NCI-H345 (cell line): ENCODE measurements around the gene ACAD10.
"Not testable (repeated sequence)": the region's sequence is repeated elsewhere in the genome, so short reads cannot be mapped to it uniquely, and the experiment has no call there.

ENCODE experiments used
- DNase-seq: peaks from one replicate; lab custom pipeline; 2025; lab: John Stamatoyannopoulos, UW

ACAD10 gene

DNA sequence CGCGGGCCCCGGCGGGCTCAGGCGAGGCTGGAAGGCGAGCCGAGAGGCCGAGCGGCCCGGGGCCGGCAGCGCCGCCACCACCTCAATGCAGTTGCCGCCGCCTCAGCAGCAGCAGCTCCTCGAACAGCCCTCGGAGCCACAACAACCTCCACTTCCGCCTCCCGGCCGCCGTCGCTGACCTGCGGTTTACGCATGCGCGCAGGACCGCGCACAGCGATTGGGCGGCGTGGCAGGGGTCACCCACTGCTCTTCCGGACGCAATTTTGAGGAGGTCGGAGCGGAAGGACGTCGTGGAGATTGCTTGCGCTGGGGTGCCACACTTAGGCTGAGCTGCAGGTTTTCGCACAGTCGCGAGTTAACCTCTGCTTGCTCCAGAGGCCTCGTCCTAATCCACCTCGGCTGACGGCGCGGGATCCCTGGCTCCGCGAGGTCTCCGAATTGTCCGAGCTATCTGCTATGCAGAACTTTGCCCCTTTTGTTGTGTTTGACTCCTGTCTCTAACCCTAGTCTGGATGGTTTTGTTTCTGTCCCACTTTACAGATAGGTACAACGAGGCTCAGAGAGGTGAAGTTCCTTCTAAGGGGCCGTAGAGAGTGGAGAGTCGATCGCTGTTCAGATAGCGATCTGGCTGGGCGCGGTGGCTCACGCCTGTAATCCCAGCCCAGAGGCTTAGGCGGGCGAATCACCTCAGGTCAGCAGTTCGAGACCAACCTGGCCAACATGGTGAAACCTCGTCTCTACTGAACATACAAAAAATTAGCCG lies at the start of gene ACAD10, which contains the start of gene BRAP:
Gene ACAD10, plus strand, starts transcription at position 243 of the 763 bp plus-strand sequence. CDS start 6,657 bp downstream, outside the sequence.
Gene BRAP, minus strand, starts transcription at position 146 of the 763 bp plus-strand sequence. CDS start 164 bp downstream, outside the sequence.
- DNase-seq, result peak; percentile 90

DNA sequence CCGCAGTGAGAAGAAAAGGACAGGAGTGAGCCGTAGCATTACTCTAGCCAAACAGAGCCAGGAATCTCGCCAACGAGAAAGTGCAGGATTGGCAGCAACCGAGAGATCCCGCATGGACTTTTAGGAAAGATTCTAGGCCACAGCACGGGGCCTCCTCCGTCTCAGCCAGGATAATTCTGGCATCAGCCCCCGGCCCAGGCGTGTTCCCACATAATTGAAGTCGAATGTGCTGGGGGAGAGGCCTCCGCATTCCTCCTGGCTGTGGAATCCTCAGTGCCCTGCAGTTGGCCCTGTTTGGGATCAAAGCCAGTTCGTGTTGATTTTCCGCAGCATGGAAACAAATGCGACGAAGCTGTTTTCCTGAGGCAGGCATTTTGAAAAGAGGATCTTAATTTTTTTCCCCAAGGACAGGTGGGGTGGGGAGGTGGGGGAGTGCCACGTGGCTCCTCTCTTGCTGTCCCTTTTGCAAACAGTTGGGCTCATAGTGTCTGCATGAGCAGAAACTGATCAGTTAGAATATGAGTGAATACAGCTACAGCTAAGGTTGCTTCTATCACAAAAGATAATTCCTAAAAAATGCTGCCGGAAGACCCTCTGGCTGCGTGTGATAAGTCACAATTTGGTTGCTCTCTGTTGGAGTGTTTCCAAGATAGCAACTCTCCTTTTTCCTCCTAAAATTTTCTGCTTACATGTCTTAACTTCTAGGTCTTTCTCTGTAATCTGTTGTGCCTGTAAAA lies 49.5 kb upstream of the ACAD10 start:
- no peak for DNase-seq

DNA sequence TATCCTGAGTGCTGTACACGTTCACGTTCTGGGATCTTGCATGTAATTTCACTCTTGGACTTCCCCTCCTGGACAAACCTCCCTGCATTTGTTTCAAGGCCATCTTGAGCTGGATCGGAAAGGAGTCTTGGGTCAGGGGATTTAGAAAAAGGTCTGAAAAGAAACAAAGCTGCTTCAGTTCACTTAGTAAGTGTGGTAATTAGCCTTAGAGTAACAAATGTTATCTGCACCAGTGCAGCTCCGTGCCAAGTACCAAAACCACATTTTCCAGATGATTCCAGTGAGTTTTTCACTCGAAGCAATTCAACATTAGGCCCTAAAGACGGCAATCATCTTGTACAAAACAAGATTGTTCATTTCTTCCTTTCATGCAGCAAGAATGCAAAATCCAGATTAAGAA lies 47.3 kb upstream of the ACAD10 start:
- no peak for DNase-seq

DNA sequence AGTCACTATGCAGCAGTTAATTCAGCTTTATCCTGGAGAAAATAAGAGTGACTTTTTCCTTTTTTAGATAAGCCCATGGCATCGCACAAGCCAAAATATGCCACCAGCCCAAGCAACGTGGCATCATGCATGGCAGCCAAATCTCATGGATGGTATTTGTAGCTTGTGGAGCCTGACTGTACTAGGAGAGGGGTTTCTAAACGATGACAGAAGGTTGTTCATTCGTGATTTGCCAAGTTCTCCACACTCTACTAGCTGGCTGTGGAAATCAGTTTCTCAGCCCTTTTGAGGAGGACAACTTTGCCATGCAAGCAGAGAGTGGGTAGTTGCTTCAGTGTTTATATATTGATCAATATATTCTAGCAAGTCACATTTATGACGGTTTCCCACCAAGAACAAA lies 45.3 kb upstream of the ACAD10 start:
- no peak for DNase-seq

DNA sequence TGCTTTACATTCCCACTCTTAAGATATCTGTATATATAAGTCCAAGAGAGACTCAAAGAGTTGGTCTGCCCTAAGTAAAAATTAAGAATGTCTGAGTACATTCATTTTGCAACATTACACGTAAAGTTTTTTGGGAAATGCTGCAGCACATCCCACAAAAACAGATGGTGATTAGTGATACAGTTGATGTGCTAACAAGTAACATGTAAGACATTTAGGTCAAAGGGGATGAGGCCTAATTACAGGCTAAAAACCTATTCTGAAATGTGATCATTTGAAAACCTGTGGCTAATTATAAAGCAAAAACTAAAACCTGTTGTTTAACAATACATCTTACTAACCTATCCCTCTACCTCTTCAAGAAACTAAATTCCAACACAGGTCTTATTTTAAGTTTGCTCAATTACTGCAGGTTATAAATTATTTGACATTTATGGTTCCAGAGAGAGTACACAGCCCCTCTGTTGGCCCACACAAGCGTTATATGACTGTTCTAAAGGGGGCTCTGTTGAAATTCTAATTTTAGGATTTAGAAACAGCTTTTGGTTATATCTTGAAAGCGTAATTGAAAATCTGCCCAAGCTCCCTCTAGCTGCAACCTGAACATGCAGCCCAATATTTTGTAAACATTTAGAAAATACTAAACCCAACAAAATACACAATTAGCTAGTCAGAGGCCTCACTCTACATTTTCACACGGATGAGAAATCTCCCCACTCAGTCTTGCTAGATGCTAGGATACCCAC lies 43.0 kb upstream of the ACAD10 start:
- no peak for DNase-seq

DNA sequence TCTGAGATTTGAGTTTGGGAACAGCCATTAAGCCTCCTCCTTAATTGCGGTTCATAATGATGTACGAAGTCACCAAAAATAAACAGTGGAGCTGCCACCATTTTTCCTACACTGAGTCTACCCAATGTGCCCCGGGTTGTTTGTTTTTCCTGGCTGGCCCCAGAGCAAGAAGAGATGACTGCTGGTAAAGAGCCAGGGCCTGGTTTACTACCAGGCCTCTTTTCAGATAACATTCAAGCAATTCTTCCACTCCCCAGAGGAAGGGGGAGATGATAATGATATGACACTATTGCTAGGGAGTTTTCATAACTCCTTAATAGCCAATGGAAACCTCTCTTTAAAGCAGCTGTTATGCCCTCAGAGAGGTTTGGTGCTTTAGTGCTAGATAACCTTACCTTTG lies 42.4 kb upstream of the ACAD10 start:
- no peak for DNase-seq

DNA sequence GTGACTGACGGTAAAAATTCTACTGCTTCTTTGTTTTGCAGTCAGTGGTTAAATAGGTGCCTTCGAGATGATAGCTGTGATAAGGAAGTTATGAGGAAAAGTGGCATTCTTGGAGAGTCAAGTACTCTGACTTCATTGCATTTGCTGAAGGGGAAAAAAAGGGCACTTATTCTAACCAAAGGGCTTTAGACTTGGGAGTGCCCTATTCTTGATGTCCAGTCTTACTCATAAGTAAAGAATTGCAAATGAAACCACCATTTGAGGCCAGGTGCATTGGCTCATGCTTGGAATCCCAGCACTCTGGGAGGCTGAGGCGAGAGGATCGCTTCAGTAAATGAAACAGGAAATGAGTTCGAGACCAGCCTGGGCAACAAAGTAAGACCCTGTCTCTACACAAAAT lies 40.4 kb upstream of the ACAD10 start:
- DNase-seq, result no peak

DNA sequence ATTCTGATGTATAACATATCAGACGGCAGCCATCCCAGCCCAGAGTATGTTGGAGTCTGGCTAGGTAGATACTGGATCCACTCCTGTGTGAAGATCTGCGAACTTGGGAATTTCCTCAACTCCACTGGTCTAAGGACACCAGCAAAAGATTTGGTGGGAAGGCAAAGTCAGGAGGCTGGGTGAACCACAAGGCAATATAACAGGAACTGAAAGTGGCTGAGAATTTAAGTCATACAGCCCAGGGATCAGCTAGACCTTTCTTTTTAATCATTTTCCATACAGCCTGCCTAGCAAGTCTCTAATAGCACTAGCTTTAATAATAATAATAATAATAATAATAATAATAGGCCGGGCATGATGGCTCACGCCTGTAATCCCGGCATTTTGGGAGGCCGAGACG lies 34.9 kb upstream of the ACAD10 start:
- no peak for DNase-seq

DNA sequence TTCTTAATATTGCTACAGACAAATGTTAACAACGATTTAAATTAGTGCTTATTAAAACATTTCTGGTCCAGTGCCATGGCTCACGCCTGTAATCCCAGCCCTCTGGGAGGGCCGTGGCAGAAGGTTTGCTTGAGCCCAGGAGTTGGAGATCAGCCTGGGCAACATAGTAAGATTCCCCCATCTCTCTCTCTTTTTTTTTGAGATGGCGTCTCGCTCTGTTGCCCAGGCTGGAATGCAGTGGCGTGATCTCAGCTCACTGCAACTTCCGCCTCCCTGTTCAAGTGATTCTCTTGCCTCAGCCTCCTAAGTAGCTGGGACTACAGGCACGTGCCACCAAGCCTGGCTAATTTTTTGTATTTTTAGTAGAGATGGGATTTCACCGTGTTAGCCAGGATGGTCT lies 33.3 kb upstream of the ACAD10 start:
- DNase-seq, result not testable (repeated sequence)

DNA sequence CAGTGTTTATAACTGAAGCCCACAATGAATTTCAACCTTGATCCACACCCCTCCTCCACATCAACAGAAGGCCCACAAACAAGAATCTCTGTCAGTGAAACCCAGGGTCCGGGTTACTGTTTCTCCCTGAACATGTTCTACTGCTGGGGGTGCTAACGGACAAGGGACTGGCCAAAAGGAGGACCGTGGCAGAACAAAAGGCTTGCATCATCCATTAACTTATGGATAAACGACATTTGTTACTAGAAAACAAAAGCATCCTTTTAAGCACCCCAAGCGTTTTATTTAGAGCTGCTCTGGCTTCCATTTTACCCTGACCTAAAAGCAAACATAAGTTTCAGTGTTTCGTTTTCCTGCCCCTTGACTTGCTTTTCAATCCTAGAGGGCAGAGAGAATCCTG lies 32.3 kb upstream of the ACAD10 start:
- DNase-seq, result no peak

DNA sequence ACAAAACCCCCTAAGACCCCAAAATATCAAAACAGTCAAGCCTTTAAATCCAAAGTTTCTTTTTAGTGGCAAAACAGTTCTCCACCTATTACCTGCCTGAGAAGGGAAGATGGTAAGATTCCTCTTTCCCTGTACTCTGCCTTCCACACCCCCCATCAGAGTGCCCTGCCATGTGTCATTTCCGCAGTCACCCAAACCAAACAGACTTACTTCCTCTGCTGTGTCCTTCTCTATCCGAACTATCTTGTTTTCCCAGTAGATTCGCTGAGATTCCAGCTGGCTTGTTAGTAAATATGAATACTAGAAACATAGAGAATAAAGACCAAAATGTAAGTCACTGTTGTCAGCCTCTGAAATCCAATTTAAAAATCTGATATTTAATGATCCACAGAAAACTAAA lies 30.5 kb upstream of the ACAD10 start:
- DNase-seq, result no peak

DNA sequence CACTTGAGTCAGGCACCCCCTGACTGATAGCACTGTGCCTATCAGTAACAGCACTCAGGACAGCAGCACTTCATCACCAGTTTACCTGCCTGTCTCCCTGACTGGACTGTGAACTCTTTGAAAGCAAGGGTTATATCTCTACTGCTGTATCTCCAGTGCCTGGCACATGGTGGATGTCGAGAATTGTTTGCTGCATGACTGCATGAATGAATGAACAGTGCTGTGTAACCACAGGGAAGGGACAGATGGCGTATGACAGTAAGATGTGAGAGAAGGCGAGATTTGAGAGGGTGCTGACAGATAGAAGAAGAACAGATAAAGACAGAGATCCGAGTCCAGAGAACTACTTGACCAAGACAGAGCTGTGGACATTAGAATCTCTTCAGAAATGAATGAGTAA lies 29.8 kb upstream of the ACAD10 start:
- DNase-seq, result no peak

DNA sequence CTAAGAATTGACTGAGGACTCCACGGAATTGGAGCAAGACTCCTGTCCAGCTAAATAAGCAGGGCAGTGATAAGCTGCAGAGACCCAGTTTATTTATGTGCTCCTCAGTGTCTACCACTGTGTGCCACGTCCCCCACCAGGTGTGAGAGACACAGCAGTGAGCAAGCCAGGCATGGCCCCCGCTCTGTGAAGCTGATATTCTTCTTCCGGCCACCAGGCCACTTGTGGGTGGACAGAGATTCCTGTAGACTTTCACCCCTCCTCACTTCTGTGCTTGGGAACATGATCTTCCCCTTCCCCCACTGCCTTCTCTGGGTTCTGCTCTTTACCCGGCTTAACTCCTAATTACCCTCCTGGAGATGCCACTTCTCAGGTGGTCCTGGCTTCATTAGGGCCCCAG lies 21.4 kb upstream of the ACAD10 start:
- no peak for DNase-seq

DNA sequence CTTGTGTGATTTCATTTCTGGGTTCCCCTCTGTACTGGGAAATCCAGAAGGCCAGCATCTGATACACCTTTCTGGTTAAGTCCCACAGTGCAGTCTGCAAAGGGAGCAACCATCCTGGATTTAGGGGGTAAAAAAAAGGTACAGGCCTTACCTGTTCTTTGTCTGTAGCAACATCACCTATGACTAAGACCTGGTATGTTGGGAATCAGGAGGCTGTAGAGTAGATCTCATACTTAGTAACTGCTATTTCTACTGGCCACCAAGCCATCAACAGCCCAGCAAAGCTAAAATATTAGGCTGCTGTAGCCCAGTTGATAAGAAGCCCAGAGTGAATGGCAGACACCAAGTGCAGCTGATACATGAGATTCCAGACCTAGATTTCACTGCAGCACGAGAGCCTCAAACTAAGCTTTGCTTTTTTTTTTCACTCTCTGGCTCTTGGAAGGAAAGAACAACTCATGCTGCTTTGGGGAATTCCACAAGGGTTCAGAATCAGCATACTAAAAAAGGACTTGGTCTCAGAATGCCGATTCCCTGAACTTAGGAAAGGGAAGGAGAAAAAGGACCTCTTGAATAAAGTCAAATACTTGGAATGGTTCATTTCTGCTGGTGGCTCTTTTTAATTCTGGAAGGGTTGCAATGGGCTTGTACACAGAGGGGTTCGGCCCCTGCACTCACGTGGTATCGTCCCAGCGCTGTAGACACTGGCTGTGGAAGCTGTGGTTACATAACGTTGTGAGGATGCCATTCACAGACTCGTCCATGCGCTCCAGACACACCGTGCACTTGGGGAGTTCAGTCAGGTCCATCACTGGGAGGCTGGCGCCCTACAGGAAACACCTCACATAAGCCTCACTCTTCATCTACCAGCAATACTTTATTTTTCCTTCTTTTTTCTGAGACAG lies 20.6 kb upstream of the ACAD10 start:
- no peak for DNase-seq

DNA sequence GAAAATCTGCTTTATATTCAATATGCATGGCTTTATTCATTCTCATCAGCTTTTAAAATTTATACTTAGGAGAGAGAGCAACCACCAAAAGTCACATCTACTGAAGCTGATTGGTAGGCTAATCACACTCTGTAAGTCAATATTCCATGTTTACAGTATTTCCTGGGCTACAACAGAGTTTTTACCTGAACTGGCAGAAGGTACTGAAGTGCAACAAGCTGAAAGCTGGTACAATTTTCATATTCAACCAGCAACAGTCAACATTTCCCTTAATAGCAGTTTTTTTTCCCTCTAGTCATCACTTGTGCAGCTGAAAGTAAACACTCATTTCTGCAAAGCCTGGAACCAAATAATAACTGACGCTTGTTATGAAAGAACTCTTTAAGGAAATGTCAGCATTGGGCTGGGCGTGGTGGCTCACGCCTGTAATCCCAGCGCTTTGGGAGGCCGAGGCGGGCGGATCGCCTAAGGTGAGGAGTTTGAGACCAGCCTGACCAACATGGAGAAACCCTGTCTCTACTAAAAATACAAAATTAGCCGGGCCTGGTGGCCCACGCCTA lies 13.0 kb upstream of the ACAD10 start:
- DNase-seq, result no peak

DNA sequence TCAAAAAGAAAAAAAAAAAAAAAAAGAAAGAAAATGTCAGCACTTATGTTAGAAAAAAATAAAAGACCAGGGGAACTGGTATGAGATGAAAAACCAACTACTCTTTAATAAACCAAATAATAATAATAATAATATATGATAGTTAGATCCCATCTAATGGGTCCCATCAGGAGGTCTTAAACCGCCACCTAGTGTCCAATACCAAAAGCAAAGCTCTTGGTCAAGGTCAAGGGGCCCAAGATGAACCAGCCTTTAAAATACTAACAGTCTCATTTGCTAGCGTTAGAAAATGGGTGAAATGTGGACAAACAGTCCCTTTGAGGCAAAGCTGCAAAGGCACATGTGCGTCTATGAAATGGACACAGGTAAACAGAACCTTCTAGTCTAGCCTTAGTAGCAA lies 12.3 kb upstream of the ACAD10 start:
- DNase-seq, result no peak

DNA sequence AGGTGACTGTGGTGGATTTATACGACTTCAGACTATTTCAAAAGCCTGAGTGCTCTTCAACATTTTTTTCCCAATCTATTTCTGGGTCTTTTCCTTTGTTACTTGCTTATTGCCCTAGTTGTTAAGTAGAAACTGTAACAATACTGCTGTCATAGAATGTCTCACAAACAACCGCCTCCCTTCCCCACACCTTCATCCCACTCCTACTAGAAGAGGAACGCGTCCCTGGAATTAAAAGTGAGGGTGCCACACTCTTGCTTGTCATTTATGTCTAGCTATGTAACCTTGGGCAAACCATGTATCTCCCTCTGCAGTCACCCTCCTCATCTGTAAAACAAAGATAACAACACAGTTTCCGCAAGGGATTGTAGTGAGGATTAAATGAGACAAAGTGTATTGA lies 8.7 kb upstream of the ACAD10 start:
- no peak for DNase-seq

DNA sequence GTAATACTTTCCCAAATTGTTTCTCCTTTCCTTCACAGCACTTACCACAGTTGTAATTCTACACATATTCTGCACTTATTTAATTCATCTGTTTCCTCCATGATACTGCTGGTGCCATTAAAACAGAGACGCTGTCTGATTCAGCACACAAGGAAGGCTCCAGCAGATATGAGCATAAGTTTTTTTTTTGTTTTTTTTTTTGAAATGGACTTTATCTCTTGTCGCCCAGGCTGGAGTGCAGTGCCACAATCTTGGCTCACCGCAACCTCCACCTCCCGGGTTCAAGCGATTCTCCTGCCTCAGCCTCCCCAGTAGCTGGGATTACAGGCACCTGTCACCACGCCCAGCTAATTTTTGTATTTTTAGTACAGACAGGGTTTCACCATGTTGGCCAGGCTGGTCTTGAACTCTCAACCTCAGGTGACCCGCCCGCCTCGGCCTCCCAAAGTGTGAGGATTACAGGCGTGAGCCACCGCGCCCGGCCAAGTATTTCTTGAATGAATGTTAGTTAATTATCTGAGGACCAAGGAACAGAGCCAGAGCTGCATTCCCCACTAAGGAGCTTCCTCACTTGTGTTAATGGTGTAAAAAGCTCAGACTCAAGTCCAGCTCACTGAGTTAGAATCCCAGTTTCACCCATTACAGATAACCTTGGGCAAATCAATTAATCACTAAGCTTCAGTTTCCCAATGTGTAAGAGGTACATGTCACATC lies 1.2 kb upstream of the ACAD10 start:
- DNase-seq, result not testable (repeated sequence)

DNA sequence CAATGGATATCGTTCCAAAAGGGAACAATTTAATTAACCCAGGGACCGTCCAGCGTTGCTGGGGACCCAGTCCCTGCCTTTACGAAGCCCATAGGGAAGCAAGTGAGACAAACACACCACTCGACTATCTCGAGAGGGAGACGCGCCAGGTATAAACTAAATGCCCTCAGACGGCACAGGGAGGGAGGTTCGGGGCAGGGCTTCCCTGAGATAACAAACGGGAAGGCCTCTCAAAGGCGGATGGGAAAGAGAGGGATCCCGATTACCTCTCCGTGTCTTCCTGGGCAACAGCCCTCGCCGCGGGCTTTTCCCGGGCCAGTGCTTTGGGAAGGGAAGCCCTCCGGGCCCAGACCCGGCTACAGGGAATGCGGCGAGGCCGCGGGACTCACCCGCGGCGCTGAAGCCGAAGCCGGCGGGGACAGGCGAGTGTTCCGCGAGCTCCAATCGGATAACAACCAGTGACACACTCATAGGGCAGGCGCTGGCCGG lies 487 bp upstream of the ACAD10 start:
- no peak for DNase-seq

DNA sequence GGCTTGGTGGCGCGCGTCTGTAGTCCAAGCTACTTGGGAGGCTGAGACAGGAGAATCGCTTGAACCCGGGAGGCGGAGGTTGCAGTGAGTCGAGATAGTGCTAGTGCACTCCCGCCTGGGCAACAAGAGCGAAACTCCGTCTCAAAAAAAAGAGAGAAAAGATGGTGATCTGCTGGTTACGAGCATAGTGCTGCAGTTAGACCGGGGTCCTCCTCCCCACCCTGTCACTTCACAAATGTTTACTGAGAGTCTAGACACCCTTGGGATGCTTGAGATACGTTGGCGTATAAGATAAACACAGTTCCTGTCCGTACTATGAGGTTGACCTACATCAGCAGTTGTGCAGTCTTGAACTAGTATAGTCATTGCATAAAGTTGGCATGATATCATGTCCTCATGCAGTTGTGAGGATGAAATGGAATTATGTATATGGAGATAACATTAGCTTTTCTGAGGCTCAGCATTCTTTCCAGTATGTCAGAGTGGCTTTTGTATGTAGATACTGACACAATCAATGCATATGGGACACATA lies 787 bp downstream of the ACAD10 start:
- DNase-seq, result no peak
